Esophagus squamous epithelium (tissue), 4 donors: ENCODE measurements around the gene PCDHA3.

Experiments
- POLR2A ChIP-seq, 4 donors: fragments of 450-650 bp; IDR thresholded peaks; one replicate each; pipeline ENCODE4 v1.6.1; 2017; ENCODE audit warnings: antibody characterized with exemption in 4 of 4, mild to moderate bottlenecking in 4 of 4, moderate library complexity in 3 of 4
- TF ChIP-seq, protein P1 (sequence below), 6 experiments: fragments of 450-650 bp in 4 of 6; fragments of 200-600 bp in 2 of 6; sonication (generic) in 2 of 6; IDR thresholded peaks; one replicate each; pipeline ENCODE4 v1.5.1; 2016 to 2019; ENCODE audit warnings: antibody characterized with exemption in 6 of 6, mild to moderate bottlenecking in 4 of 6, moderate library complexity in 4 of 6

DNA sequence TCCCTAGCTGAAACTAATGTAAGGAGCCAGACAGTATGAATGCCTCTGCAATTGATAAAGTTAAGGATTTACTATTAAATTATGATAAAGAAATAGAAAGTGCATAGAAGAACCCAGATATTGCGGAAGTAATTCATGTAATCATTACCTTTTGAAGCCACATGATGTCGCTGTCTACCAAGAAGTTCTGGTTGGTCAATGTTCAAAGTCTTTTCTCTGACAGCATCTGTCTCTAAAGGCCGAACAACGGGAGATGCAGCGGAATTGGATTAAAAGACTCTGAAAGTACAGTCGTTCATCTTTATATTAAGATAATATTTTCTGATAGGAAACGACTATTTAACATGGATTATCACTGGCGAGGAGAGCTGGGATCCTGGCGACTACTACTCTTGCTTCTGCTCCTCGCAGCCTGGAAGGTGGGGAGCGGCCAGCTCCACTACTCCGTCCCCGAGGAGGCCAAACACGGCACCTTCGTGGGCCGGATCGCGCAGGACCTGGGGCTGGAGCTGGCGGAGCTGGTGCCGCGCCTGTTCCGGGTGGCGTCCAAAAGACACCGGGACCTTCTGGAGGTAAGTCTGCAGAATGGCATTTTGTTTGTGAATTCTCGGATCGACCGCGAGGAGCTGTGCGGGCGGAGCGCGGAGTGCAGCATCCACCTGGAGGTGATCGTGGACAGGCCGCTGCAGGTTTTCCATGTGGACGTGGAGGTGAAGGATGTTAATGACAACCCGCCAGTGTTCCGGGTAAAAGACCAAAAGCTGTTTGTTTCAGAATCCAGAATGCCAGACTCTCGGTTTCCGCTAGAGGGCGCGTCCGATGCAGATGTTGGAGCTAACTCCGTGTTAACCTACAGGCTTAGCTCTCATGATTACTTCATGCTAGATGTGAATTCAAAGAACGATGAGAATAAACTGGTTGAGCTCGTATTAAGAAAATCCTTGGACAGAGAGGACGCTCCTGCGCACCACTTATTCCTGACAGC lies 40.4 kb downstream of the PCDHA3 start, which contains the start of gene PCDHA8:
- TF ChIP-seq, protein P1, sequence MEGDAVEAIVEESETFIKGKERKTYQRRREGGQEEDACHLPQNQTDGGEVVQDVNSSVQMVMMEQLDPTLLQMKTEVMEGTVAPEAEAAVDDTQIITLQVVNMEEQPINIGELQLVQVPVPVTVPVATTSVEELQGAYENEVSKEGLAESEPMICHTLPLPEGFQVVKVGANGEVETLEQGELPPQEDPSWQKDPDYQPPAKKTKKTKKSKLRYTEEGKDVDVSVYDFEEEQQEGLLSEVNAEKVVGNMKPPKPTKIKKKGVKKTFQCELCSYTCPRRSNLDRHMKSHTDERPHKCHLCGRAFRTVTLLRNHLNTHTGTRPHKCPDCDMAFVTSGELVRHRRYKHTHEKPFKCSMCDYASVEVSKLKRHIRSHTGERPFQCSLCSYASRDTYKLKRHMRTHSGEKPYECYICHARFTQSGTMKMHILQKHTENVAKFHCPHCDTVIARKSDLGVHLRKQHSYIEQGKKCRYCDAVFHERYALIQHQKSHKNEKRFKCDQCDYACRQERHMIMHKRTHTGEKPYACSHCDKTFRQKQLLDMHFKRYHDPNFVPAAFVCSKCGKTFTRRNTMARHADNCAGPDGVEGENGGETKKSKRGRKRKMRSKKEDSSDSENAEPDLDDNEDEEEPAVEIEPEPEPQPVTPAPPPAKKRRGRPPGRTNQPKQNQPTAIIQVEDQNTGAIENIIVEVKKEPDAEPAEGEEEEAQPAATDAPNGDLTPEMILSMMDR (IDR thresholded peaks at IDR 0.05), result no peak
- TF ChIP-seq POLR2A (IDR thresholded peaks at IDR 0.05), result no peak
